ENCODE data around the gene KCTD17.
A peak's percentile ranks its signal among the peaks of the same experiment; 100 is the strongest.

The KCTD17 gene

GRCh38 chr22:37107816-37108621, 56.5 kb downstream of the KCTD17 start:
- H3K27me3 Mint-ChIP-seq, result no peaks in the 10 kb centered on the region
- no peak for ATAC-seq
- DNase-seq, result no peak
- no peaks in the 10 kb centered on the region for H3K9me3 Mint-ChIP-seq
- H3K4me3 Mint-ChIP-seq, result no peak overlapping the region
- H3K27ac Mint-ChIP-seq, result no peak overlapping the region
- peaks cover 10% of the 10 kb centered on the region for H3K4me1 Mint-ChIP-seq

- no peak within 1 kb of the TSS for H3K27ac Mint-ChIP-seq
- ATAC-seq (no peak), DNase-seq (no peak)
- H3K4me3 Mint-ChIP-seq, result no peak within 1 kb of the TSS
- H3K9me3 Mint-ChIP-seq, result no peaks in the 10 kb centered on the region
- peaks cover 10% of the 10 kb centered on the region for H3K4me1 Mint-ChIP-seq
- no peaks in the 10 kb centered on the region for H3K27me3 Mint-ChIP-seq
Observed at GRCh38 chr22:37109242-37109917, 57.8 kb downstream of the KCTD17 start, which contains the start of gene TMPRSS6. Gene TMPRSS6, minus strand, starts transcription at chr22:37109713. Its CDS starts 6,296 bp downstream, at chr22:37103417.

GRCh38 chr22:37111156-37111717, 59.7 kb downstream of the KCTD17 start:
- Mint-ChIP-seq H3K27ac (peak overlapping the region in 1 of 2 donors; percentile 32), H3K9me3 (no peaks in the 10 kb centered on the region), H3K4me1 (peaks cover 17% of the 10 kb centered on the region), H3K27me3 (no peaks in the 10 kb centered on the region), H3K4me3 (no peak overlapping the region)
- no peak for DNase-seq
- no peak for ATAC-seq

- ATAC-seq (peak; percentile 35), DNase-seq (no peak)
- H3K9me3 Mint-ChIP-seq, result no peaks in the 10 kb centered on the region
- H3K4me3 Mint-ChIP-seq, result no peak overlapping the region
- H3K27ac Mint-ChIP-seq, result no peak overlapping the region
- no peaks in the 10 kb centered on the region for H3K27me3 Mint-ChIP-seq
- H3K4me1 Mint-ChIP-seq, result peaks cover 26% of the 10 kb centered on the region
Observed at GRCh38 chr22:37112084-37112728, 60.7 kb downstream of the KCTD17 start.

Data from stimulated activated naive CD8-positive, alpha-beta T cell treated with anti-CD3 and anti-CD28 coated beads, Interleukin-15, amount 100 ng/mL, for 72 hours (primary cell).